HG03139 (cell line): ENCODE results near the gene TMEM204.

Experiments used
- ATAC-seq: cut with Tn5 transposase; IDR thresholded peaks from one replicate; pipeline ENCODE4 v1.9.1; 2021; ENCODE audit not compliant: unreplicated experiment

The TMEM204 gene

GRCh38 chr16:1520461-1520860 is 13.0 kb upstream of the TMEM204 start:
- no peak for ATAC-seq

GRCh38 chr16:1523581-1524245 is 9.8 kb upstream of the TMEM204 start:
- ATAC-seq = no peak

- no peak for ATAC-seq
Measured at GRCh38 chr16:1524366-1524765, 9.1 kb upstream of the TMEM204 start.

GRCh38 chr16:1525871-1526607 is 7.4 kb upstream of the TMEM204 start:
- ATAC-seq = no peak

DNA sequence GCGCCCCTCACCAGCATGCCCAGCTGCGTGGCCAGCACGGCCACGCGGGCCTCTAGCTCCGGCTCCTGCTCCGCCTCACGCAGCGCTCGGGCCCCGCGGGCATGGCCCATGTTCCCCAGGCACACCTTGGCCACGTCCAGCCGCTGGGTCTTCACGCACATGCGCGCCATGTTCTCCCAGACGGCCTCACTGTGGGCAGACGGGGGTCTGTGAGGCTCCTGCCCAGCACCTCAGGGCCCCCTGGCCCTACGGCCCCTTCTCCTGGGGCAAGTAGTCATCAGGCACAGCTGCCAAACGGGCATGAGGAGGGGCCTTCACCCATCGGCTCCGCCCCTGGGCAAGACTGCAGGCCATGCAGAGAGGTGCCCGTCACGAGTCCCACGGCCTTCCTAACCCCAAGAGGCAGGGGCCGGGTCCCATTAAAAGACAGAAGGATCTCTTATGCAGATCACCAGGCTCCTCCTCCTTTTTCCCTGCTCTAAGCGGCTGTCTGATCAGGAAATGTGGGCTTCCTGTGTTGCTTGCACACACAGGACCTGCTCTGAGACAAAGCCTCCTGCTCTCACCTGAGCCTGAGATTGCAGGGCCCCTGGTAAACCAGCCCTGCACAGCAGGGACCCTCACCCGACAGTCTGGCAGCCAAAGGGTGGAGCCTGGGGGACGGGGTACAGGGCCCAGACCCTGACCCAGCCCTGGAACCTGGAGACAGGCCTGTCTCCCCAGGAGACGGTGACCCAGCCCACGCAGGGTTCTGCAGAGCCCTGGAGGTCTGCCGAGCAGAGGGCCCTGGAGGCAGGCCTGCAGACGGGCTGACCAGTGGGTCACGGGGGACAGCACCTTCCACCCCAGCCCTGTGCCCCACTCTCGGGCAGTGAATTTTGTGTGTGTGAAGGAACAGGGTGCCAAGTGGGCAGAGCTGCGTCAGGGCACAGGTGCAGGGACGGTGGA is 6.6 kb upstream of the TMEM204 start:
- no peak for ATAC-seq

- no peak for ATAC-seq
Measured at GRCh38 chr16:1527836-1528811, 5.3 kb upstream of the TMEM204 start.

DNA sequence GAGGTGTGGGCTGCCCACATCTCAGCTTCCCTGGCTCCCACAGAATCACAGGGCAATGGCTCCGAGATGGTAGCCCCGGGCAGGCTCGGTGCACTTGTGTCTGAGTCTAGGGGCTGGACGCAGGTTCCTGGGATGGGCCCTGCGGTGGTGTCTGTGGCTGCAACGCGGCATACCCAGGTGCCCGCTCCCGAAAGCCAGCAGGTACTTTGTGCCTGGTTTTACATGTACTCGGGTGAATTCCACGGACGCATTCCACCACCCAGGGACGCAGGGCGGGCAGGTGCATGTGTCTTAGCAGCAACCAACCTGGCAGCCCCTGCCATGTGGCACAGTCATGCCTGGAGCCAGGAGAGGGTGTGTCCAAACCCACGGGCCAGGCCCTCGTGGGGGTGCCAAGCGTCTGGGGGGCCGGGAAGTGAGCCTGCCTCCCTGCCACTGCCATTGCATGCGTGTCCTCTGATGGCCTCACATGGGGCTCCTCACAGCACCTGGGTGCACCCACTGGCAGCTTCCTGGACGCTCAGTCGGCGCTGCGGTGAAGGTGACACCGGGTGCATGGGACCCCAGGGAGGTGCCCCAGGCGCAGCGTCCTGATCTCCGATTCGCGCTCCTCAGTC is 4.4 kb upstream of the TMEM204 start:
- no peak for ATAC-seq

DNA sequence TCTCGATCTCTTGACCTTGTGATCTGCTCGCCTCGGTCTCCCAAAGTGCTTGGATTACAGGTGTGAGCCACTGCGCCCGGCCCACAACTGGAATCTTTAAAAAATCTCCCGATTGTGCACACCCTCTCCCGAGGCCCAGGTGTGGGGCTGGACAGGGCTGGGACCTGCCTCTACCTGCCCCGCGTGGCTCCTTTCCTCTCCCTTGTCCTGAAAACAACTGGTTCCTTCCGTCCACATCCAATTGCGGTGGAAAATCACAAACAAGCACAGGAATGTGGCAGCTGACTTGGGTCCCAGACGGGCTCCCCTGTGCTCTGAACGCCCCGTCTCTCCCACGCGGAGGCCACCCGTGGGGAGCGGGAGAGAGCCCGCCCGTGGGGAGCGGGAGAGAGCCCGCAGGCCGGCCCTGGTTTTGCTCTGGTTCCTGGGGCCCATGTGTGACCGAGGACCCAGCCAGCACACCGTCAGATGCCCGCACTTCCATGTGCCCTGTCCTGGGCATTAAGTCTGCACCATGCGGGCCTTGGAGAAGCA is 3.0 kb upstream of the TMEM204 start:
- no peak for ATAC-seq

DNA sequence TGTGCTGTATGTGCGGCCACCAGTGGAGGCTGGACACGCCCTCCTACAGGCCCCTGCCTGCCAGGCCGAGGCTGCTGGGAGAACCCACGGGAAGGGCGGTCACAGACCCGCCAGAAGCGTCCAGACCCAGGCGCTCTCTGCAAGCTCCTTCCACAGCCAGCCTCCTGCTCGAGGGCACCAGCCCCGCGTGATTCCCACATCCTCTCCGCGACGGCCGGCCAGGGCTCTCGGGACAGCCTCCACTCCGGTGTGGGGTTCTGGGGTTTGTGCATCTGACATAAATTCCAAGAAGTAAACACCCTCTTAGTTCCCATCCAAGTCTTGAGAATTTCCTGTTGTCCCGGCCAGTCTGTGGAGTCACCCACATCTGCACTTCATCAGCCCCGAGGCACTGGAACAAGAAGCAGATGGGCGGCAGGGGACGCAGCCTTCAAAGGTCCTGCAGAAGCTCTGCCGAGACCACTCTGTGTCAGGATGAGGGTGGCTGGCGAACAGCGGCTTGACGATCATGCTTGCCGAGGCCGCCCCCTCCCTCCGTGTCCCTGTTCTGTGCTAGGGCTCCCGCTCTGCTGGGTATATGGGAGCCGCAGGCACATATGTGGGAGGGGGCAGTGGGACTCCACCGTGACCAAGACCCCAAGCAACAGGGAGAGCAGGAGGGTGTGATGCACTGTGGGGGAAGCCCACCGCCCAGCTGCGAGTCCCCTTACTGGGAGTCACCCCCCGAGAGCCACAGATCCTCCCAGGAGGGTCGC is 2.4 kb upstream of the TMEM204 start:
- no peak for ATAC-seq

- no peak for ATAC-seq
Measured at GRCh38 chr16:1531638-1531910, 1.9 kb upstream of the TMEM204 start.

- ATAC-seq = no peak
Measured at GRCh38 chr16:1532081-1532760, 1.2 kb upstream of the TMEM204 start.

GRCh38 chr16:1532771-1533170 is 695 bp upstream of the TMEM204 start:
- ATAC-seq = no peak

DNA sequence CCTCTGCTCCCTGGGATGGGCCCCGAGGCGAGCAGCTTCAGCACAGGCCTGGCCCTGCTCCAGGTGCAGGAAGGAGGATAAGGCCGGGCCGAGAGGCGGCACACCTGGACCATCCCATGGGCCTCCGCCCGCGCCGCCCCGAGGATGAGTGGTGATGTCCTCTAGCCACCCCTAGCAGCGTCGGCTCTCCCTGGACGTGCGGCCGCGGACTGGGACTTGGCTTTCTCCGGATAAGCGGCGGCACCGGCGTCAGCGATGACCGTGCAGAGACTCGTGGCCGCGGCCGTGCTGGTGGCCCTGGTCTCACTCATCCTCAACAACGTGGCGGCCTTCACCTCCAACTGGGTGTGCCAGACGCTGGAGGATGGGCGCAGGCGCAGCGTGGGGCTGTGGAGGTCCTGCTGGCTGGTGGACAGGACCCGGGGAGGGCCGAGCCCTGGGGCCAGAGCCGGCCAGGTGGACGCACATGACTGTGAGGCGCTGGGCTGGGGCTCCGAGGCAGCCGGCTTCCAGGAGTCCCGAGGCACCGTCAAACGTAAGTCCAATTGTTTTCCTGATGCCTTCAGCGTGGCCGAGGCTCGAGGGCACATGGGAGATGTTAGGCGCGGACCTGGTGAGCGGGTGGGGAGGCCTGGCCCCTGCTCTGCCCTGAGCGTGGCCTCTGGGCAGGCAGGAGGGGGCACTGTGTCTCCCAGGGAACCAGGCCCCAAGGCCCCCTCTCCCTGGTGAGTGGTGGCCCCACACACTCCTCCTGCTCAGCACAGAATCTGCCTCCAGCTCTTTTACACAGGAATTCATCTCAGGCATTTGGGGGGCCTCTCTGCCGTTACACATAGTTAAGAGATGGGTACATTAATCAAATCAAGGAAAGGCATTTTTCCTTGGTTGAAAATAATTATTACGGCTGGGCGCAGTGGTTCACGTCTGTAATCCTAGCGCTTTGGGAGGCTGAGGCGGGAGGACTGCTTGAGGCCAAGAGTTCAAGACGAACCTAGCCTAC is 855 bp downstream of the TMEM204 start:
- no peak for ATAC-seq

DNA sequence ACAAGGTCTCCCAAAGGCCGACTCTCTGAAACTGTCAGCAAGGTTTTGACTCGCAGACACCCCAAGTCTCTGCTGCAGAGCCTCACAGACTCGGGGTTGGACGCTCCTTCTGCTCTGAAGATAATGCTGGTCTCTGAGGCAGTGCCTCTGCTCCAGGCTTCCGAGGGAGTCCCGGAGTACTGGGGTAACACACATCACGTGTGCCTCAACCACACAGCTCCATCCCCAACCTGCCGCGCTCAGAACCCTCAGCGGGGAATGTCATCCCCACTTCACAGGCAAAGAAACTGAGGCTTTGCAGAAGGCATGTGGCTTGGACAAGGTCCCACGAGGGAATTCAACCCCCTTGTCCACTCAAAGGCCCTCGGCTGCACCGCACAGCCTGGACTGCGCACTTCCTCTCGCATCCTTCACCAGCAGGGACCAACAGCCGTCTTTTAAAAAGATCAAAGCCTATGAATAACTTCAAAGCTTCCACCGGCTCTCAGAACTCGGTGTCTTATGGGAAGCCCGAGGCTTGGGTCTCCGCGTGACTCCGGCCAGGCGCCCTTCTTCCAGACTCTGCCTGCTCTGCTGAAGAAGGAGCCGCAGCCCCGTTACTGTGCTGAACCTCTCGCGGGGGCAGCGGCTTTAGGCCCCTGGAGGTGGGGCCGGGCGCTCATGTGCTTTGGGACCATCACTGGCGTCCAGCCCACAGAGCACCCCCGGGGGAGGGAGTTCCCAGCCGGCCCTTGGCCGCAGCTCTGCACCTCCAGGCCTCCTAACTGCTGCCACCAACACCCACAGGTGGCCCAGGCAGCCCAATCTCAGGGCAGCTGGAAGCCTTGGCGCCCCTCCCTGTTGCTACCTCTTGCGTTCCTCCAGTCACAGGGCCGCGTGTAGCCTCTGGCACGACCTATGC is 2.2 kb downstream of the TMEM204 start:
- ATAC-seq = no peak

- no peak for ATAC-seq
Measured at GRCh38 chr16:1536601-1537000, 3.1 kb downstream of the TMEM204 start.

- no peak for ATAC-seq
Measured at GRCh38 chr16:1537138-1537577, 3.7 kb downstream of the TMEM204 start.
